BLaER1 treated with 17β-estradiol and CSF1 and Interleukin-3, amounts not matched to agents 10 nM and 100 nM (cell line): ENCODE data around the gene FOXP1.
A peak's percentile ranks its signal among the peaks of the same experiment; 100 is the strongest.

Experiments used
- H3K27ac ChIP-seq, 11 experiments: shearing (Covaris generic); formaldehyde crosslinking; 2 replicates each; pipeline ENCODE4 v1.8.1; 2022
- H3K27me3 ChIP-seq, 11 experiments: shearing (Covaris generic); formaldehyde crosslinking; 2 replicates each; pipeline ENCODE4 v1.8.1; 2022
- H3K36me3 ChIP-seq, 11 experiments: shearing (Covaris generic); formaldehyde crosslinking; 2 replicates each; pipeline ENCODE4 v1.8.1; 2022
- H3K4me1 ChIP-seq, 10 experiments: shearing (Covaris generic); formaldehyde crosslinking; 2 replicates each; pipeline ENCODE4 v1.8.1; 2022
- H3K4me2 ChIP-seq, 11 experiments: shearing (Covaris generic); formaldehyde crosslinking; 2 replicates each; pipeline ENCODE4 v1.8.1; 2022
- H3K4me3 ChIP-seq, 10 experiments: shearing (Covaris generic); formaldehyde crosslinking; 2 replicates each; pipeline ENCODE4 v1.8.1; 2022
- H3K9ac ChIP-seq, 11 experiments: shearing (Covaris generic); formaldehyde crosslinking; 2 replicates each; pipeline ENCODE4 v1.8.1; 2022
- H3K9me3 ChIP-seq, 11 experiments: shearing (Covaris generic); formaldehyde crosslinking; replicated peaks in 1 of 11; 2 replicates each; pipeline ENCODE4 v1.8.1; 2022
- H4K20me1 ChIP-seq, 11 experiments: shearing (Covaris generic); formaldehyde crosslinking; 2 replicates each; pipeline ENCODE4 v1.8.1; 2022
- Cebpa-rat ChIP-seq, 11 experiments: shearing (Covaris generic); IDR thresholded peaks; 2 replicates each; pipeline ENCODE4 v1.8.1; 2022

Gene FOXP1

GRCh38 chr3:71585131-71585530, 1.6 kb upstream of the FOXP1 start:
- peaks cover 0 to under 1% (median 0%) of the 10 kb centered on the region in 11 experiments; a peak in 1 of 22 replicates for H3K9me3 ChIP-seq
- peaks cover 3 to 44% (median 35%) of the 10 kb centered on the region in 10 experiments; a peak in 18 of 20 replicates for H3K4me1 ChIP-seq
- H3K9ac ChIP-seq, result peak overlapping the region in 2 of 11 experiments; percentile 62 to 70; a peak in 3 of 22 replicates
- H3K27ac ChIP-seq, result peak overlapping the region in 1 of 11 experiments; percentile 35; a peak in 1 of 22 replicates
- H3K36me3 ChIP-seq, result no peaks in the 10 kb centered on the region
- peak overlapping the region; percentile 79 to 100 (median 86); a peak in 20 of 22 replicates for H3K4me2 ChIP-seq
- peak overlapping the region in 4 of 10 experiments; percentile 73 to 83 (median 80); a peak in 3 of 20 replicates for H3K4me3 ChIP-seq
- peaks cover 0 to 21% (median 14%) of the 10 kb centered on the region in 11 experiments; a peak in 13 of 22 replicates for H4K20me1 ChIP-seq
- peaks cover 29 to 36% (median 31%) of the 10 kb centered on the region in 11 experiments for H3K27me3 ChIP-seq
- no peak for TF ChIP-seq Cebpa-rat (IDR thresholded peaks at IDR 0.05)

GRCh38 chr3:71584394-71585011, 975 bp upstream of the FOXP1 start:
- TF ChIP-seq Cebpa-rat (IDR thresholded peaks at IDR 0.05), result no peak
- peaks cover 3 to 44% (median 35%) of the 10 kb centered on the region in 10 experiments; a peak in 18 of 20 replicates for H3K4me1 ChIP-seq
- H3K4me2 ChIP-seq, result peak overlapping the region; percentile 79 to 100 (median 86)
- peaks cover 0 to 27% (median 20%) of the 10 kb centered on the region in 11 experiments; a peak in 13 of 22 replicates for H4K20me1 ChIP-seq
- no peaks in the 10 kb centered on the region for H3K36me3 ChIP-seq
- peaks cover 36 to 42% (median 38%) of the 10 kb centered on the region in 11 experiments for H3K27me3 ChIP-seq
- H3K4me3 ChIP-seq, result peak overlapping the region; percentile 48 to 83 (median 75)
- peak overlapping the region in 9 of 11 experiments; percentile 21 to 48 (median 38); a peak in 12 of 22 replicates for H3K27ac ChIP-seq
- no peaks in the 10 kb centered on the region for H3K9me3 ChIP-seq
- peak overlapping the region; percentile 33 to 70 (median 61); a peak in 20 of 22 replicates for H3K9ac ChIP-seq

- Histone ChIP-seq H4K20me1 (peaks cover 0 to 41% (median 20%) of the 10 kb centered on the region in 11 experiments; a peak in 13 of 22 replicates), H3K4me2 (peak overlapping the region; percentile 91 to 100 (median 99)), H3K9me3 (no peaks in the 10 kb centered on the region), H3K27ac (peak overlapping the region; percentile 68 to 80 (median 76); a peak in 21 of 22 replicates), H3K4me3 (peak overlapping the region; percentile 68 to 83 (median 77)), H3K9ac (peak overlapping the region; percentile 69 to 88 (median 81)), H3K4me1 (peaks cover 3 to 44% (median 35%) of the 10 kb centered on the region in 10 experiments; a peak in 18 of 20 replicates), H3K27me3 (peaks cover 52 to 58% (median 54%) of the 10 kb centered on the region in 11 experiments), H3K36me3 (no peaks in the 10 kb centered on the region)
- no peak for TF ChIP-seq Cebpa-rat (IDR thresholded peaks at IDR 0.05)
These were observed 639 bp downstream of the FOXP1 start for GRCh38 chr3:71582612-71583565.

GRCh38 chr3:71582036-71582611, 1.4 kb downstream of the FOXP1 start:
- Histone ChIP-seq H3K4me2 (peak overlapping the region; percentile 91 to 100 (median 99)), H3K9ac (peak overlapping the region; percentile 69 to 88 (median 81)), H3K27me3 (peaks cover 59 to 66% (median 61%) of the 10 kb centered on the region in 11 experiments), H3K36me3 (no peaks in the 10 kb centered on the region), H4K20me1 (peaks cover 0 to 47% (median 20%) of the 10 kb centered on the region in 11 experiments; a peak in 13 of 22 replicates), H3K4me3 (peak overlapping the region; percentile 68 to 83 (median 77)), H3K9me3 (no peaks in the 10 kb centered on the region), H3K4me1 (peaks cover 7 to 44% (median 35%) of the 10 kb centered on the region in 10 experiments; a peak in 18 of 20 replicates), H3K27ac (peak overlapping the region; percentile 68 to 80 (median 76); a peak in 20 of 22 replicates)
- no peak for TF ChIP-seq Cebpa-rat (IDR thresholded peaks at IDR 0.05)

GRCh38 chr3:71581457-71582035, 2.0 kb downstream of the FOXP1 start:
- Histone ChIP-seq H4K20me1 (peaks cover 0 to 53% (median 20%) of the 10 kb centered on the region in 11 experiments; a peak in 13 of 22 replicates), H3K4me3 (peak overlapping the region; percentile 68 to 83 (median 77)), H3K9me3 (no peaks in the 10 kb centered on the region), H3K4me2 (peak overlapping the region; percentile 91 to 100 (median 99)), H3K4me1 (peaks cover 12 to 44% (median 35%) of the 10 kb centered on the region in 10 experiments; a peak in 19 of 20 replicates), H3K27me3 (peaks cover 61 to 72% (median 67%) of the 10 kb centered on the region in 11 experiments), H3K36me3 (no peaks in the 10 kb centered on the region), H3K27ac (peak overlapping the region in 6 of 11 experiments; percentile 0 to 74 (median 34); a peak in 5 of 22 replicates), H3K9ac (peak overlapping the region; percentile 36 to 88 (median 81); a peak in 21 of 22 replicates)
- no peak for TF ChIP-seq Cebpa-rat (IDR thresholded peaks at IDR 0.05)

GRCh38 chr3:71580636-71581456, 2.7 kb downstream of the FOXP1 start:
- Histone ChIP-seq H3K36me3 (no peaks in the 10 kb centered on the region), H3K27me3 (peaks cover 61 to 73% (median 70%) of the 10 kb centered on the region in 11 experiments), H3K9me3 (no peaks in the 10 kb centered on the region), H3K27ac (peak overlapping the region in 5 of 11 experiments; percentile 0 to 43 (median 30); a peak in 4 of 22 replicates), H3K4me1 (peaks cover 12 to 43% (median 32%) of the 10 kb centered on the region in 10 experiments; a peak in 19 of 20 replicates), H3K4me3 (peak overlapping the region; percentile 68 to 83 (median 77)), H3K9ac (peak overlapping the region; percentile 36 to 88 (median 81); a peak in 21 of 22 replicates), H3K4me2 (peak overlapping the region; percentile 91 to 100 (median 99)), H4K20me1 (peaks cover 0 to 53% (median 20%) of the 10 kb centered on the region in 11 experiments; a peak in 13 of 22 replicates)
- no peak for TF ChIP-seq Cebpa-rat (IDR thresholded peaks at IDR 0.05)

- Histone ChIP-seq H3K36me3 (no peaks in the 10 kb centered on the region), H4K20me1 (peaks cover 0 to 53% (median 20%) of the 10 kb centered on the region in 11 experiments; a peak in 13 of 22 replicates), H3K27ac (no peak overlapping the region), H3K4me2 (no peak overlapping the region; a peak in 1 of 22 replicates), H3K4me1 (peaks cover 12 to 36% (median 28%) of the 10 kb centered on the region in 10 experiments; a peak in 19 of 20 replicates), H3K9ac (no peak overlapping the region), H3K27me3 (peaks cover 61 to 79% (median 70%) of the 10 kb centered on the region in 11 experiments), H3K9me3 (no peaks in the 10 kb centered on the region), H3K4me3 (no peak overlapping the region)
- TF ChIP-seq Cebpa-rat (IDR thresholded peaks at IDR 0.05), result no peak
These were observed 3.6 kb downstream of the FOXP1 start for GRCh38 chr3:71579935-71580406.
